H9 (cell line): ENCODE results near the gene NXPH1. TPM values are rescaled to one million over a fixed set of nuclear protein-coding genes. Genes with fewer than 3 reads are reported as not detected.

ENCODE experiments used
- DNase-seq: peaks from one replicate; pipeline ENCODE4 v3.0.0-alpha.2; 2017
- H2AFZ ChIP-seq: one replicate; pipeline ENCODE4 v1.6.1; 2013; ENCODE audit warnings: mild to moderate bottlenecking, low read length, control low read depth, moderate library complexity
- H2AK5ac ChIP-seq: 2 replicates; pipeline ENCODE4 v1.6.1; 2013; ENCODE audit warnings: low read length, control low read depth, mixed read lengths; ENCODE audit not compliant: insufficient read length
- H2BK120ac ChIP-seq: one replicate; pipeline ENCODE4 v1.6.1; 2013; ENCODE audit warnings: low read depth, mild to moderate bottlenecking, low read length, control low read depth, inconsistent platforms; ENCODE audit not compliant: poor library complexity, severe bottlenecking
- H2BK12ac ChIP-seq: 2 replicates; pipeline ENCODE4 v1.6.1; 2013; ENCODE audit warnings: low read length, control low read depth, mixed read lengths, low read depth; ENCODE audit not compliant: insufficient read length
- H2BK15ac ChIP-seq: 2 replicates; pipeline ENCODE4 v1.6.1; 2013; ENCODE audit warnings: low read depth, low read length, control low read depth
- H2BK20ac ChIP-seq: one replicate; pipeline ENCODE4 v1.6.1; 2013; ENCODE audit warnings: low read depth, mild to moderate bottlenecking, low read length, control low read depth, inconsistent platforms; ENCODE audit not compliant: poor library complexity, severe bottlenecking
- H2BK5ac ChIP-seq: 2 replicates; pipeline ENCODE4 v1.6.1; 2013; ENCODE audit warnings: low read length, control low read depth, mixed read lengths; ENCODE audit not compliant: insufficient read length
- H3K14ac ChIP-seq: 2 replicates; pipeline ENCODE4 v1.6.1; 2013; ENCODE audit warnings: low read length, control low read depth; ENCODE audit not compliant: insufficient read depth
- H3K18ac ChIP-seq: 2 replicates; pipeline ENCODE4 v1.6.1; 2013; ENCODE audit warnings: low read depth, mild to moderate bottlenecking, mixed read lengths, low read length, control low read depth; ENCODE audit not compliant: insufficient read length
- H3K23ac ChIP-seq: 2 replicates; pipeline ENCODE4 v1.6.1; 2013; ENCODE audit warnings: low read length, control low read depth, mixed read lengths, low read depth; ENCODE audit not compliant: insufficient read length
- H3K23me2 ChIP-seq: 2 replicates; pipeline ENCODE4 v1.6.1; 2013; ENCODE audit warnings: low read depth, mild to moderate bottlenecking, mixed read lengths, low read length, control low read depth; ENCODE audit not compliant: insufficient read length, poor library complexity, severe bottlenecking
- H3K27ac ChIP-seq: 2 replicates; pipeline ENCODE4 v1.5.1; 2013; ENCODE audit warnings: low read length, control low read depth, mixed read lengths, low read depth; ENCODE audit not compliant: insufficient read length
- H3K27me3 ChIP-seq: 2 replicates; pipeline ENCODE4 v1.6.1; 2013; ENCODE audit warnings: low read length, control low read depth, inconsistent platforms; ENCODE audit not compliant: insufficient read depth
- H3K4ac ChIP-seq: 2 replicates; pipeline ENCODE4 v1.6.1; 2013; ENCODE audit warnings: low read depth, mild to moderate bottlenecking, control low read depth, inconsistent platforms, low read length, moderate library complexity
- H3K4me1 ChIP-seq: 2 replicates; pipeline ENCODE4 v1.6.1; 2013; ENCODE audit warnings: low read length, control low read depth, inconsistent platforms; ENCODE audit not compliant: insufficient read depth
- H3K4me2 ChIP-seq: 2 replicates; pipeline ENCODE4 v1.6.1; 2013; ENCODE audit warnings: low read length, control low read depth, mixed read lengths; ENCODE audit not compliant: insufficient read length, insufficient read depth
- H3K56ac ChIP-seq: 2 replicates; pipeline ENCODE4 v1.6.1; 2013; ENCODE audit warnings: low read depth, mild to moderate bottlenecking, mixed read lengths, low read length, control low read depth; ENCODE audit not compliant: insufficient read length
- H3K79me1 ChIP-seq: 2 replicates; pipeline ENCODE4 v1.6.1; 2013; ENCODE audit warnings: low read depth, mild to moderate bottlenecking, moderate library complexity, low read length, control low read depth, inconsistent platforms; ENCODE audit not compliant: insufficient read depth, poor library complexity, severe bottlenecking
- H3K79me2 ChIP-seq: 2 replicates; pipeline ENCODE4 v1.6.1; 2013; ENCODE audit warnings: low read length, control low read depth, inconsistent platforms; ENCODE audit not compliant: insufficient read depth
- H3K9ac ChIP-seq: 2 replicates; pipeline ENCODE4 v1.6.1; 2013; ENCODE audit warnings: low read length, control low read depth, mixed read lengths; ENCODE audit not compliant: insufficient read length; ENCODE audit errors: extremely low read depth
- H3K9me3 ChIP-seq: one replicate; pipeline ENCODE4 v1.6.1; 2013; ENCODE audit warnings: low read depth, low read length, inconsistent platforms; ENCODE audit not compliant: control insufficient read depth
- H3T11ph ChIP-seq: one replicate; pipeline ENCODE4 v1.6.1; 2013; ENCODE audit warnings: mild to moderate bottlenecking, low read length, control low read depth, inconsistent platforms
- H4K20me1 ChIP-seq: one replicate; pipeline ENCODE4 v1.6.1; 2013; ENCODE audit not compliant: control insufficient read depth, insufficient read length, insufficient read depth
- H4K5ac ChIP-seq: 2 replicates; pipeline ENCODE4 v1.6.1; 2013; ENCODE audit warnings: low read depth, mild to moderate bottlenecking, mixed read lengths, low read length, control low read depth; ENCODE audit not compliant: insufficient read length
- H4K8ac ChIP-seq: replicated peaks from 2 replicates; pipeline ENCODE4 v1.6.1; 2013; ENCODE audit warnings: low read length, control low read depth, mixed read lengths, low read depth; ENCODE audit not compliant: insufficient read length
- H4K91ac ChIP-seq: 2 replicates; pipeline ENCODE4 v1.6.1; 2013; ENCODE audit warnings: low read depth, mild to moderate bottlenecking, moderate library complexity, mixed read lengths, low read length, control low read depth; ENCODE audit not compliant: insufficient read length
- H3K27ac Mint-ChIP-seq, 3 experiments: 2 replicates in 2 of 3; 3 replicates in 1 of 3; pipeline ENCODE4 v1.8.0; 2020 to 2021; ENCODE audit warnings: mixed read lengths in 3 of 3, mild to moderate bottlenecking in 1 of 3, moderate library complexity in 1 of 3
- H3K27me3 Mint-ChIP-seq: 2 replicates; pipeline ENCODE4 v1.8.0; 2021; ENCODE audit warnings: low read depth, mild to moderate bottlenecking, moderate library complexity, mixed read lengths
- H3K36me3 Mint-ChIP-seq, 3 experiments: 2 replicates in 2 of 3; 3 replicates in 1 of 3; pipeline ENCODE4 v1.8.0; 2020 to 2021; ENCODE audit warnings: low read depth in 3 of 3, mixed read lengths in 3 of 3; ENCODE audit not compliant: insufficient read depth in 1 of 3
- H3K4me1 Mint-ChIP-seq, 2 experiments: 2 replicates each; pipeline ENCODE4 v1.8.0; 2020; ENCODE audit warnings: mixed read lengths in 2 of 2
- H3K4me3 Mint-ChIP-seq, 2 experiments: 2 replicates in 1 of 2; 3 replicates in 1 of 2; pipeline ENCODE4 v1.8.0; 2020 to 2021; ENCODE audit warnings: mild to moderate bottlenecking in 2 of 2, mixed read lengths in 2 of 2, moderate library complexity in 1 of 2
- H3K9me3 Mint-ChIP-seq, 2 experiments: 2 replicates in 1 of 2; 3 replicates in 1 of 2; pipeline ENCODE4 v1.8.0; 2020; ENCODE audit warnings: mild to moderate bottlenecking in 2 of 2, mixed read lengths in 2 of 2, moderate library complexity in 1 of 2
- CTCF ChIP-seq: fragments of 200-600 bp; sonication (generic); conservative IDR thresholded peaks from 3 replicates; pipeline ENCODE4 v1.8.0; 2021; ENCODE audit warnings: antibody characterized with exemption, mild to moderate bottlenecking
- WGBS: extraction: QIAGEN DNeasy Blood & Tissue Kit; methylation state at CpG from one replicate; pipeline ENCODE4 v1.1.7; 2013; ENCODE audit warnings: missing lambda C conversion rate, low lambda C conversion rate, mixed read lengths; ENCODE audit not compliant: insufficient read length; ENCODE audit errors: extremely low coverage; 5-methylcytosine and 5-hydroxymethylcytosine counted together
- total RNA-seq: library from RNA; stranded (reverse); gene quantifications from 2 replicates; pipeline ENCODE4 v1.2.1, GENCODE V29; 2021

NXPH1 gene
- total RNA-seq, 1 experiment from 2014 or later = 0.15 TPM

GRCh38 chr7:8387551-8388256, 45.7 kb upstream of the NXPH1 start:
- no CpG with 5 or more reads among the region's 7 CpGs for whole genome bisulfite sequencing
- Histone ChIP-seq H3K9ac (no peak overlapping the region), H3K14ac (no peak overlapping the region), H3K27me3 (no peaks in the 10 kb centered on the region), H3K79me1 (no peaks in the 10 kb centered on the region), H3K23me2 (peaks cover 6% of the 10 kb centered on the region), H3K4ac (no peak overlapping the region), H3K4me2 (no peak overlapping the region), H2BK5ac (no peak overlapping the region), H2BK120ac (no peak overlapping the region), H2BK12ac (no peak overlapping the region), H4K91ac (no peak overlapping the region), H3K56ac (no peak overlapping the region), H3T11ph (no peak overlapping the region), H3K79me2 (no peaks in the 10 kb centered on the region), H3K9me3 (no peaks in the 10 kb centered on the region), H2BK15ac (no peak overlapping the region), H4K5ac (no peak overlapping the region), H2AK5ac (no peak overlapping the region), H3K4me1 (peaks cover 5% of the 10 kb centered on the region; the same call in 1 of the 2 replicates), H2AFZ (no peak overlapping the region), H4K8ac (no peak overlapping the region), H3K23ac (no peak overlapping the region), H3K18ac (no peak overlapping the region), H4K20me1 (no peaks in the 10 kb centered on the region), H3K27ac (no peak overlapping the region), H2BK20ac (no peak overlapping the region)
- Mint-ChIP-seq H3K4me1 (peaks cover 27 to 30% of the 10 kb centered on the region in 2 experiments), H3K27ac (no peak overlapping the region), H3K9me3 (no peaks in the 10 kb centered on the region), H3K36me3 (no peaks in the 10 kb centered on the region), H3K27me3 (no peaks in the 10 kb centered on the region), H3K4me3 (no peak overlapping the region)
- no peak for TF ChIP-seq CTCF
- DNase-seq = no peak
